ENCODE data around the gene PCSK9.

GRCh38 chr1:55055951-55056631, 16.7 kb downstream of the PCSK9 start:
- TF ChIP-seq POLR2A (IDR thresholded peaks at IDR 0.05) (no peak), CTCF (IDR thresholded peaks at IDR 0.05) (no peak)
